Stimulated activated CD8-positive, alpha-beta memory T cell treated with anti-CD3 and anti-CD28 coated beads, Interleukin-15, amount 100 ng/mL, for 48 hours (primary cell): ENCODE measurements around the gene OVCH2.
"Not testable (repeated sequence)": the region's sequence is repeated elsewhere in the genome, so short reads cannot be mapped to it uniquely, and the experiment has no call there.

Experiments used
- DNase-seq, 2 donors: peaks; one replicate each; pipeline ENCODE4 v3.0.0-alpha.2; 2020; ENCODE audit warnings: low read depth in 2 of 2

The OVCH2 gene

GRCh38 chr11:7706377-7706776 lies at the start of gene OVCH2:
Gene OVCH2, minus strand, starts transcription at chr11:7706477. Its CDS starts 83 bp downstream, at chr11:7706394.
- no peak for DNase-seq

- DNase-seq, result no peak
These were observed 43.2 kb upstream of the OVCH2 start for GRCh38 chr11:7749456-7749855.

- not testable (repeated sequence) for DNase-seq
These were observed 28.5 kb upstream of the OVCH2 start for GRCh38 chr11:7734767-7735166.

GRCh38 chr11:7714786-7715185 lies 8.5 kb upstream of the OVCH2 start:
- no peak for DNase-seq

GRCh38 chr11:7703740-7704139 lies 2.5 kb downstream of the OVCH2 start:
- no peak for DNase-seq

GRCh38 chr11:7696424-7696823 lies 9.9 kb downstream of the OVCH2 start:
- DNase-seq, result no peak

- no peak for DNase-seq
These were observed 12.0 kb downstream of the OVCH2 start for GRCh38 chr11:7694235-7694634.

- no peak for DNase-seq
These were observed 13.9 kb downstream of the OVCH2 start for GRCh38 chr11:7692426-7692825.

GRCh38 chr11:7691759-7692350 lies 14.4 kb downstream of the OVCH2 start:
- no peak for DNase-seq

GRCh38 chr11:7690648-7691047 lies 15.6 kb downstream of the OVCH2 start:
- no peak for DNase-seq

- no peak for DNase-seq
These were observed 17.0 kb downstream of the OVCH2 start for GRCh38 chr11:7689239-7689638.

GRCh38 chr11:7688238-7688826 lies 17.9 kb downstream of the OVCH2 start:
- no peak for DNase-seq

GRCh38 chr11:7687386-7687785 lies 18.9 kb downstream of the OVCH2 start:
- no peak for DNase-seq

GRCh38 chr11:7686761-7687160 lies 19.5 kb downstream of the OVCH2 start:
- DNase-seq, result no peak

GRCh38 chr11:7683571-7683970 lies 22.7 kb downstream of the OVCH2 start:
- no peak for DNase-seq

GRCh38 chr11:7677796-7678201 lies 28.5 kb downstream of the OVCH2 start:
- DNase-seq, result no peak

- no peak for DNase-seq
These were observed 29.2 kb downstream of the OVCH2 start for GRCh38 chr11:7677071-7677470.

- DNase-seq, result no peak
These were observed 30.6 kb downstream of the OVCH2 start for GRCh38 chr11:7675631-7676030.

GRCh38 chr11:7673724-7674434 lies 32.4 kb downstream of the OVCH2 start:
- DNase-seq, result no peak

- no peak for DNase-seq
These were observed 33.1 kb downstream of the OVCH2 start, which contains the start of gene CYB5R2 for GRCh38 chr11:7672960-7673723. Gene CYB5R2, minus strand, starts transcription at chr11:7673500. Its CDS starts 675 bp downstream, at chr11:7672825.

- DNase-seq, result no peak
These were observed 33.9 kb downstream of the OVCH2 start for GRCh38 chr11:7672276-7672959.
